Keratinocyte (primary cell): ENCODE measurements around the gene AFDN.

Experiments used
- CTCF ChIP-seq, 3 experiments: IDR thresholded peaks in 1 of 3; conservative IDR thresholded peaks in 1 of 3; optimal IDR thresholded peaks in 1 of 3; 2 replicates in 2 of 3; 3 replicates in 1 of 3; pipeline versions ENCODE3 to v1.5.1; 2011; ENCODE audit warnings: low read length in 3 of 3, mild to moderate bottlenecking in 3 of 3, moderate library complexity in 2 of 3, control low read depth in 1 of 3, inconsistent platforms in 1 of 3; ENCODE audit not compliant: insufficient read depth in 2 of 3; ENCODE audit errors: extremely low read depth in 1 of 3
- EZH2 ChIP-seq: IDR thresholded peaks from one replicate; pipeline ENCODE4 v1.6.1; 2012; ENCODE audit warnings: inconsistent platforms, mild to moderate bottlenecking, low read length, moderate library complexity

GRCh38 chr6:167779129-167779992 is 47.4 kb upstream of the AFDN start:
- TF ChIP-seq CTCF (optimal IDR thresholded peaks at IDR 0.05 in 1 of 3, IDR thresholded peaks at IDR 0.05 in 1 of 3, conservative IDR thresholded peaks at IDR 0.05 in 1 of 3; ENCODE audit: extremely low read depth in 1 of 3, insufficient read depth in 2 of 3, low read length in 3 of 3), result no peak
- no peak for TF ChIP-seq EZH2
